GM23338 (cell line): ENCODE data around the gene RPEL1. TPM values are rescaled to one million over a fixed set of nuclear protein-coding genes. Genes with fewer than 3 reads are reported as not detected.

Experiments
- ETS1 ChIP-seq: IDR thresholded peaks from 2 replicates; pipeline ENCODE4 v1.6.1; 2016; ENCODE audit warnings: antibody characterized with exemption
- EZH2phosphoT487 ChIP-seq: fragments of 200-600 bp; sonication (generic); IDR thresholded peaks from one replicate; pipeline ENCODE4 v1.8.1; 2018; ENCODE audit warnings: antibody characterized with exemption; ENCODE audit not compliant: unreplicated experiment
- NANOG ChIP-seq: IDR thresholded peaks from 2 replicates; pipeline ENCODE4 v1.6.1; 2016; ENCODE audit warnings: antibody characterized with exemption, borderline replicate concordance
- POLR2AphosphoS5 ChIP-seq: IDR thresholded peaks from 2 replicates; pipeline ENCODE4 v1.6.1; 2016; ENCODE audit warnings: antibody characterized with exemption, low read depth
- REST ChIP-seq: IDR thresholded peaks from one replicate; pipeline ENCODE4 v1.6.1; 2018; ENCODE audit warnings: antibody characterized with exemption; ENCODE audit not compliant: unreplicated experiment
- polyA plus RNA-seq: library from polyadenylated mRNA; unstranded; fragments of >200 nt; fragmentation: Nextera tagmentation; extraction: Ambion mirVana; gene quantifications from 2 replicates; pipeline ENCODE4 v1.2.1, GENCODE V29; 2016
- total RNA-seq: library from RNA; depleted of rRNA; stranded (reverse); fragments of >200 nt; shearing (Covaris generic); gene quantifications from 2 replicates; pipeline ENCODE4 v1.2.3, GENCODE V29; 2014
- TF ChIP-seq, protein P1 (sequence below): fragments of 250-450 bp; sonication (Bioruptor Pico); IDR thresholded peaks from 2 replicates; pipeline ENCODE4 v1.5.0; 2020; ENCODE audit warnings: mild to moderate bottlenecking, moderate library complexity

RPEL1 gene
- total and polyA plus RNA-seq, 2 experiments from 2014 or later: not detected

GRCh38 chr10:103254538-103255325 is 9.0 kb downstream of the RPEL1 start (continued):
- TF ChIP-seq, protein P1, sequence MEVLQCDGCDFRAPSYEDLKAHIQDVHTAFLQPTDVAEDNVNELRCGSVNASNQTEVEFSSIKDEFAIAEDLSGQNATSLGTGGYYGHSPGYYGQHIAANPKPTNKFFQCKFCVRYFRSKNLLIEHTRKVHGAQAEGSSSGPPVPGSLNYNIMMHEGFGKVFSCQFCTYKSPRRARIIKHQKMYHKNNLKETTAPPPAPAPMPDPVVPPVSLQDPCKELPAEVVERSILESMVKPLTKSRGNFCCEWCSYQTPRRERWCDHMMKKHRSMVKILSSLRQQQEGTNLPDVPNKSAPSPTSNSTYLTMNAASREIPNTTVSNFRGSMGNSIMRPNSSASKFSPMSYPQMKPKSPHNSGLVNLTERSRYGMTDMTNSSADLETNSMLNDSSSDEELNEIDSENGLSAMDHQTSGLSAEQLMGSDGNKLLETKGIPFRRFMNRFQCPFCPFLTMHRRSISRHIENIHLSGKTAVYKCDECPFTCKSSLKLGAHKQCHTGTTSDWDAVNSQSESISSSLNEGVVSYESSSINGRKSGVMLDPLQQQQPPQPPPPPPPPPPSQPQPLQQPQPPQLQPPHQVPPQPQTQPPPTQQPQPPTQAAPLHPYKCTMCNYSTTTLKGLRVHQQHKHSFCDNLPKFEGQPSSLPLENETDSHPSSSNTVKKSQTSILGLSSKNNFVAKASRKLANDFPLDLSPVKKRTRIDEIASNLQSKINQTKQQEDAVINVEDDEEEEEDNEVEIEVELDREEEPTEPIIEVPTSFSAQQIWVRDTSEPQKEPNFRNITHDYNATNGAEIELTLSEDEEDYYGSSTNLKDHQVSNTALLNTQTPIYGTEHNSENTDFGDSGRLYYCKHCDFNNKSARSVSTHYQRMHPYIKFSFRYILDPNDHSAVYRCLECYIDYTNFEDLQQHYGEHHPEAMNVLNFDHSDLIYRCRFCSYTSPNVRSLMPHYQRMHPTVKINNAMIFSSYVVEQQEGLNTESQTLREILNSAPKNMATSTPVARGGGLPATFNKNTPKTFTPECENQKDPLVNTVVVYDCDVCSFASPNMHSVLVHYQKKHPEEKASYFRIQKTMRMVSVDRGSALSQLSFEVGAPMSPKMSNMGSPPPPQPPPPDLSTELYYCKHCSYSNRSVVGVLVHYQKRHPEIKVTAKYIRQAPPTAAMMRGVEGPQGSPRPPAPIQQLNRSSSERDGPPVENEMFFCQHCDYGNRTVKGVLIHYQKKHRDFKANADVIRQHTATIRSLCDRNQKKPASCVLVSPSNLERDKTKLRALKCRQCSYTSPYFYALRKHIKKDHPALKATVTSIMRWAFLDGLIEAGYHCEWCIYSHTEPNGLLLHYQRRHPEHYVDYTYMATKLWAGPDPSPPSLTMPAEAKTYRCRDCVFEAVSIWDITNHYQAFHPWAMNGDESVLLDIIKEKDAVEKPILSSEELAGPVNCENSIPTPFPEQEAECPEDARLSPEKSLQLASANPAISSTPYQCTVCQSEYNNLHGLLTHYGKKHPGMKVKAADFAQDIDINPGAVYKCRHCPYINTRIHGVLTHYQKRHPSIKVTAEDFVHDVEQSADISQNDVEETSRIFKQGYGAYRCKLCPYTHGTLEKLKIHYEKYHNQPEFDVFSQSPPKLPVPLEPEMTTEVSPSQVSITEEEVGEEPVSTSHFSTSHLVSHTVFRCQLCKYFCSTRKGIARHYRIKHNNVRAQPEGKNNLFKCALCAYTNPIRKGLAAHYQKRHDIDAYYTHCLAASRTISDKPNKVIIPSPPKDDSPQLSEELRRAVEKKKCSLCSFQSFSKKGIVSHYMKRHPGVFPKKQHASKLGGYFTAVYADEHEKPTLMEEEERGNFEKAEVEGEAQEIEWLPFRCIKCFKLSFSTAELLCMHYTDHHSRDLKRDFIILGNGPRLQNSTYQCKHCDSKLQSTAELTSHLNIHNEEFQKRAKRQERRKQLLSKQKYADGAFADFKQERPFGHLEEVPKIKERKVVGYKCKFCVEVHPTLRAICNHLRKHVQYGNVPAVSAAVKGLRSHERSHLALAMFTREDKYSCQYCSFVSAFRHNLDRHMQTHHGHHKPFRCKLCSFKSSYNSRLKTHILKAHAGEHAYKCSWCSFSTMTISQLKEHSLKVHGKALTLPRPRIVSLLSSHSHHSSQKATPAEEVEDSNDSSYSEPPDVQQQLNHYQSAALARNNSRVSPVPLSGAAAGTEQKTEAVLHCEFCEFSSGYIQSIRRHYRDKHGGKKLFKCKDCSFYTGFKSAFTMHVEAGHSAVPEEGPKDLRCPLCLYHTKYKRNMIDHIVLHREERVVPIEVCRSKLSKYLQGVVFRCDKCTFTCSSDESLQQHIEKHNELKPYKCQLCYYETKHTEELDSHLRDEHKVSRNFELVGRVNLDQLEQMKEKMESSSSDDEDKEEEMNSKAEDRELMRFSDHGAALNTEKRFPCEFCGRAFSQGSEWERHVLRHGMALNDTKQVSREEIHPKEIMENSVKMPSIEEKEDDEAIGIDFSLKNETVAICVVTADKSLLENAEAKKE (CRISPR knock-in tag): no peak
- no peak for TF ChIP-seq POLR2AphosphoS5
- TF ChIP-seq EZH2phosphoT487: no peak
- TF ChIP-seq ETS1: no peak
- TF ChIP-seq REST: no peak
- TF ChIP-seq NANOG: no peak
